Neural crest cell (in vitro differentiated cells): ENCODE data around the gene IGF1R. TPM values are rescaled to one million over a fixed set of nuclear protein-coding genes. Genes with fewer than 3 reads are reported as not detected.

Source experiments
- DNase-seq: peaks from one replicate; pipeline ENCODE4 v3.0.0; 2021; ENCODE audit warnings: low read depth, mixed read lengths, low spot score
- H3K27ac Mint-ChIP-seq: one replicate; pipeline ENCODE4 v1.8.0; 2021; ENCODE audit warnings: mild to moderate bottlenecking, mixed read lengths; ENCODE audit not compliant: unreplicated experiment
- H3K27me3 Mint-ChIP-seq: 2 replicates; pipeline ENCODE4 v1.8.0; 2021; ENCODE audit warnings: low read depth, mild to moderate bottlenecking, mixed read lengths
- H3K36me3 Mint-ChIP-seq: 2 replicates; pipeline ENCODE4 v1.8.0; 2021; ENCODE audit warnings: low read depth, mild to moderate bottlenecking, mixed read lengths
- H3K4me1 Mint-ChIP-seq: 2 replicates; pipeline ENCODE4 v1.8.0; 2021; ENCODE audit warnings: mixed read lengths
- H3K4me3 Mint-ChIP-seq: one replicate; pipeline ENCODE4 v1.8.0; 2021; ENCODE audit warnings: mild to moderate bottlenecking, mixed read lengths
- H3K9me3 Mint-ChIP-seq: 2 replicates; pipeline ENCODE4 v1.8.0; 2021; ENCODE audit warnings: mixed read lengths
- total RNA-seq: library from RNA; stranded (reverse); gene quantifications from 2 replicates; pipeline ENCODE4 v1.2.1, GENCODE V29; 2021
- TF ChIP-seq, protein P1 (sequence below): fragments of 200-600 bp; sonication (generic); conservative IDR thresholded peaks from 2 replicates; pipeline ENCODE4 v1.5.0; 2021; ENCODE audit warnings: antibody characterized with exemption, mild to moderate bottlenecking

Gene IGF1R
- total RNA-seq, 1 donor from 2014 or later, result 67.6 TPM

DNA sequence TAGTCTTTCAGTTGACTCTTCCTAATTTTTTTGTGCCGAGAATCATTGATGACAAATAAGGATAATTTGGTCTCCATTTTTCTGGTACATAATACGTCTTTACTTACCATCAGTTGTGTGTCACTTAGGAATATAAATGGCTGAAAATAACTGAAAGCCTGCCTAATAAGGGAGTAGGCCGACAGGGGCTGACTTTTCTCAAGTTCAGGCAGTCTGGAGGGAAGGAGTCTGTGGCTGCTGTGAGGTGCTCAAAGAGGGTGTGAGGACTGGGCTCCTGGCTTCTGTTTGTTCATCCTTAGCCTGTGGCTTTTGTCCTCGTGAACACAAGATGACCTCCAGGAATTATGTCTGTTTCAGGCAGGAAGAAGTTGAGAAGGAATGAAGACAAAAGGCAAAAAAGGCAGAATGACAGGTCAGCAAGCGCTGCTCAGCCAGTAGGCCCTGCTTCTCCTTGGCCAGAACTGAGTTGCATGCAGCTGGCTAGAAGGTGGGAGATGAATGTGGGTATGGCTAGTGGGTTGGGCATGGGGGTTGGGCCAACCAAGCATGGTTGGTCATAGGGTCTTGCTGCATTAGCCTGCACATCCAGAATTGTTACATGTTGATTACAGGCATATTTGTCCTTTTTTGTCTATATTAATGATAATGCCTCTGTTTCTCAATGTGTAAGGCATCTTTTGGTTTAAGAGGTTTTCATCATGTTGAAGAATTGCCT is 29.2 kb downstream of the IGF1R start:
- peaks cover 33% of the 10 kb centered on the region for H3K4me1 Mint-ChIP-seq
- H3K36me3 Mint-ChIP-seq, result no peaks in the 10 kb centered on the region

DNA sequence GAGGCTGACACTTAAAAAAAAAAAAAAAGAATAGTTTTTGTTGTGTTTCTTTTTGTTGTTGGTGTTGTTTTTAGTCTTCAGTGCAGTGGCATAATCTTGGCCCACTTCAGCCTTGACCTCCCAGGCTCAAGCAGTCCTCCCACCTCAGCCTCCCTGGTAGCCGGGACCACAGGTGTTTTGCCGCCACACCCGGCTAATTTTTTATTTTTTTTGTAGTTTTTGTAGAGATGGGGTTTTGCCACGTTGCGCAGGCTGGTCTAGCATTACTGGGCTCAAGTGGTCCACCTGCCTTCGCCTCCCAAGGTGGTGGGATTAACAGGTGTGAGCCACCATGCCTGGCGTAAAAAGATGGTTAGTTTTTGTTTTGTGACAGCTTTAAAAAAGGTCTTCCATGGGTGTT is 30.1 kb downstream of the IGF1R start:
- TF ChIP-seq, protein P1, sequence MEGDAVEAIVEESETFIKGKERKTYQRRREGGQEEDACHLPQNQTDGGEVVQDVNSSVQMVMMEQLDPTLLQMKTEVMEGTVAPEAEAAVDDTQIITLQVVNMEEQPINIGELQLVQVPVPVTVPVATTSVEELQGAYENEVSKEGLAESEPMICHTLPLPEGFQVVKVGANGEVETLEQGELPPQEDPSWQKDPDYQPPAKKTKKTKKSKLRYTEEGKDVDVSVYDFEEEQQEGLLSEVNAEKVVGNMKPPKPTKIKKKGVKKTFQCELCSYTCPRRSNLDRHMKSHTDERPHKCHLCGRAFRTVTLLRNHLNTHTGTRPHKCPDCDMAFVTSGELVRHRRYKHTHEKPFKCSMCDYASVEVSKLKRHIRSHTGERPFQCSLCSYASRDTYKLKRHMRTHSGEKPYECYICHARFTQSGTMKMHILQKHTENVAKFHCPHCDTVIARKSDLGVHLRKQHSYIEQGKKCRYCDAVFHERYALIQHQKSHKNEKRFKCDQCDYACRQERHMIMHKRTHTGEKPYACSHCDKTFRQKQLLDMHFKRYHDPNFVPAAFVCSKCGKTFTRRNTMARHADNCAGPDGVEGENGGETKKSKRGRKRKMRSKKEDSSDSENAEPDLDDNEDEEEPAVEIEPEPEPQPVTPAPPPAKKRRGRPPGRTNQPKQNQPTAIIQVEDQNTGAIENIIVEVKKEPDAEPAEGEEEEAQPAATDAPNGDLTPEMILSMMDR, result no peak
- no peaks in the 10 kb centered on the region for H3K9me3 Mint-ChIP-seq
- no peaks in the 10 kb centered on the region for H3K27me3 Mint-ChIP-seq
- H3K36me3 Mint-ChIP-seq, result no peaks in the 10 kb centered on the region
- no peak overlapping the region for H3K4me3 Mint-ChIP-seq
- no peak overlapping the region for H3K27ac Mint-ChIP-seq
- DNase-seq, result no peak
- H3K4me1 Mint-ChIP-seq, result peaks cover 34% of the 10 kb centered on the region

More for the DNA sequence above, 29.2 kb downstream of the IGF1R start:
- Mint-ChIP-seq H3K27ac (no peak overlapping the region), H3K4me3 (no peak overlapping the region), H3K9me3 (no peaks in the 10 kb centered on the region), H3K27me3 (no peaks in the 10 kb centered on the region)
- TF ChIP-seq, protein P1, result no peak
- no peak for DNase-seq

GRCh38 chr15:98681061-98681460 is 32.7 kb downstream of the IGF1R start:
- H3K27ac Mint-ChIP-seq, result no peak overlapping the region
- H3K36me3 Mint-ChIP-seq, result no peaks in the 10 kb centered on the region
- no peak overlapping the region for H3K4me3 Mint-ChIP-seq
- DNase-seq, result no peak
- no peaks in the 10 kb centered on the region for H3K9me3 Mint-ChIP-seq
- TF ChIP-seq, protein P1, result no peak
- H3K27me3 Mint-ChIP-seq, result no peaks in the 10 kb centered on the region
- peaks cover 31% of the 10 kb centered on the region for H3K4me1 Mint-ChIP-seq

DNA sequence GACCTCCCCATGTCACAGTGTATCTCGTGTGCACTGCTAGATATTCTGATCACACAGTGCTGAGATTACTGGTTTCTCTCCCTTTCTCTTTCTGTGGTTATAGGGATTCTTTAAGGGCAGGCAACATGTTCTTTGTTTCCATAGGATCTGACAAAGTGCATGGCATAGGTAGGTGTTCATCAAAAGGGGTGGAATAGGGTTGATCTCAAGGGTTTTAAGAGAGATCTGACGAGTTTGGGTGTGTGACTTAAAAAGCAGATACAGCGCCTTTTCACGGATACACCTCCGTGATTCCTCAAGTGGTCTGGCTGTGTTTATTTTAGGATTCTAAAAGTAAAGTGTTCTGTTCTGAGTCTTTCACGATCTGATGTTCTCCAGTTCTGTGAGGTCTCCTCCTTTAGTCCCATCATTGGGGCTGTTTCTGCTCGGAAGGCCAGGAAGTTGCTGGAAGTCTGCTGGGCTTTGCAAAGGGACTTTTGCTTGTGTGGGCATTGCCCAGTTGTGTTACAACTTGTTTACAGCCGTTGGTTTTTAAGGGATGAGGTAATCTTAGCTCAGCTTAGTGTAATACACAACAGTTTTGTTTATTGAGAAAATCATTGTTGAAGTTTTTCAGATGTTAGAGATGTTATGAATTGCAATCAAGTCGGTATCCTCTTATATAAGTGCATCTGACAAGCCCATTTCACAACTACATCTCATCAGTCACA is 34.8 kb downstream of the IGF1R start:
- Mint-ChIP-seq H3K27ac (peak overlapping the region; percentile 20), H3K36me3 (no peaks in the 10 kb centered on the region), H3K27me3 (no peaks in the 10 kb centered on the region), H3K4me1 (peaks cover 32% of the 10 kb centered on the region), H3K9me3 (no peaks in the 10 kb centered on the region), H3K4me3 (no peak overlapping the region)
- DNase-seq, result no peak
- TF ChIP-seq, protein P1, result no peak

- H3K36me3 Mint-ChIP-seq, result no peaks in the 10 kb centered on the region
- no peaks in the 10 kb centered on the region for H3K9me3 Mint-ChIP-seq
- H3K27me3 Mint-ChIP-seq, result no peaks in the 10 kb centered on the region
- DNase-seq, result no peak
- H3K27ac Mint-ChIP-seq, result no peak overlapping the region
- TF ChIP-seq, protein P1, result no peak
- peaks cover 35% of the 10 kb centered on the region for H3K4me1 Mint-ChIP-seq
- no peak overlapping the region for H3K4me3 Mint-ChIP-seq
These were observed 35.5 kb downstream of the IGF1R start for GRCh38 chr15:98683831-98684230.
